SK-N-SH treated with all-trans-retinoic acid at 6 μM for 48 hours (cell line): ENCODE results near the gene VGLL2.

ENCODE experiments used
- ATAC-seq: fragments of 200-7000 bp; cut with Tn5 transposase; 3 replicates; pipeline ENCODE4 v1.9.1; 2020; ENCODE audit warnings: mild to moderate bottlenecking, moderate library complexity
- ARNTL ChIP-seq: fragments of 450-650 bp; formaldehyde crosslinking; IDR thresholded peaks from 2 replicates; pipeline ENCODE4 v1.5.0; 2020; ENCODE audit warnings: low read depth, mild to moderate bottlenecking, moderate library complexity, borderline replicate concordance
- BACH2 ChIP-seq: fragments of 250-450 bp; sonication (Bioruptor Pico); IDR thresholded peaks from 2 replicates; pipeline ENCODE4 v1.9.0; 2021; ENCODE audit warnings: mild to moderate bottlenecking, borderline replicate concordance
- CSDC2 ChIP-seq: fragments of 250-450 bp; sonication (Bioruptor Pico); IDR thresholded peaks from 2 replicates; pipeline ENCODE4 v1.5.0; 2020; ENCODE audit warnings: mild to moderate bottlenecking, moderate library complexity
- ESRRG ChIP-seq: fragments of 250-450 bp; sonication (Bioruptor Pico); IDR thresholded peaks from 2 replicates; pipeline ENCODE4 v1.6.1; 2021; ENCODE audit warnings: mild to moderate bottlenecking
- GLIS3 ChIP-seq: fragments of 250-450 bp; sonication (Bioruptor Pico); IDR thresholded peaks from 2 replicates; pipeline ENCODE4 v1.5.0; 2020; ENCODE audit warnings: mild to moderate bottlenecking, moderate library complexity
- ISL1 ChIP-seq: fragments of 250-450 bp; sonication (Bioruptor Pico); IDR thresholded peaks from 2 replicates; pipeline ENCODE4 v2.1.2; 2022; ENCODE audit warnings: mild to moderate bottlenecking, moderate library complexity
- PPARA ChIP-seq: fragments of 250-450 bp; sonication (Bioruptor Pico); IDR thresholded peaks from 2 replicates; pipeline ENCODE4 v1.5.0; 2020; ENCODE audit warnings: mild to moderate bottlenecking, borderline replicate concordance
- RARB ChIP-seq: fragments of 250-450 bp; sonication (Bioruptor Pico); IDR thresholded peaks from 2 replicates; pipeline ENCODE4 v1.8.0; 2021; ENCODE audit warnings: mild to moderate bottlenecking, moderate library complexity
- TCF4 ChIP-seq: fragments of 250-450 bp; sonication (Bioruptor Pico); IDR thresholded peaks from 2 replicates; pipeline ENCODE4 v1.8.0; 2021; ENCODE audit warnings: mild to moderate bottlenecking, moderate library complexity, borderline replicate concordance
- TOX ChIP-seq: fragments of 250-450 bp; sonication (Bioruptor Pico); IDR thresholded peaks from 2 replicates; pipeline ENCODE4 v1.8.0; 2021; ENCODE audit warnings: mild to moderate bottlenecking, moderate library complexity, borderline replicate concordance
- ZC3H10 ChIP-seq: fragments of 250-450 bp; sonication (Bioruptor Pico); IDR thresholded peaks from 2 replicates; pipeline ENCODE4 v1.5.1; 2021; ENCODE audit warnings: mild to moderate bottlenecking, moderate library complexity
- ZFP3 ChIP-seq: fragments of 250-450 bp; sonication (Bioruptor Pico); IDR thresholded peaks from 2 replicates; pipeline ENCODE4 v1.5.0; 2020; ENCODE audit warnings: mild to moderate bottlenecking, moderate library complexity
- ZFP30 ChIP-seq: fragments of 450-650 bp; formaldehyde crosslinking; IDR thresholded peaks from 2 replicates; pipeline ENCODE4 v1.5.0; 2022; ENCODE audit warnings: mild to moderate bottlenecking, moderate library complexity
- ZNF565 ChIP-seq: fragments of 450-650 bp; formaldehyde crosslinking; conservative IDR thresholded peaks from 2 replicates; pipeline ENCODE4 v1.5.0; 2020; ENCODE audit warnings: low read depth, mild to moderate bottlenecking, moderate library complexity
- ZNF70 ChIP-seq: fragments of 450-650 bp; formaldehyde crosslinking; IDR thresholded peaks from 2 replicates; pipeline ENCODE4 v1.5.0; 2020; ENCODE audit warnings: mild to moderate bottlenecking, moderate library complexity
- ZNF8 ChIP-seq: fragments of 450-650 bp; formaldehyde crosslinking; IDR thresholded peaks from 2 replicates; pipeline ENCODE4 v1.5.0; 2020; ENCODE audit warnings: mild to moderate bottlenecking, moderate library complexity
- TF ChIP-seq, protein P1 (sequence below): fragments of 250-450 bp; sonication (Bioruptor Pico); IDR thresholded peaks from 2 replicates; pipeline ENCODE4 v1.5.1; 2020; ENCODE audit warnings: low read depth, mild to moderate bottlenecking, moderate library complexity
- TF ChIP-seq, protein P2 (sequence below): fragments of 250-450 bp; sonication (Bioruptor Pico); IDR thresholded peaks from 2 replicates; pipeline ENCODE4 v1.8.0; 2020; ENCODE audit warnings: mild to moderate bottlenecking, moderate library complexity, borderline replicate concordance
- TF ChIP-seq, protein P3 (sequence below): fragments of 250-450 bp; sonication (Bioruptor Pico); IDR thresholded peaks from 2 replicates; pipeline ENCODE4 v1.5.0; 2020; ENCODE audit warnings: mild to moderate bottlenecking, moderate library complexity
- TF ChIP-seq, protein P4 (sequence below): fragments of 250-450 bp; sonication (Bioruptor Pico); IDR thresholded peaks from 2 replicates; pipeline ENCODE4 v1.5.1; 2021; ENCODE audit warnings: mild to moderate bottlenecking, moderate library complexity
- TF ChIP-seq, protein P5 (sequence below): fragments of 250-450 bp; sonication (Bioruptor Pico); IDR thresholded peaks from 2 replicates; pipeline ENCODE4 v1.8.0; 2021; ENCODE audit warnings: low read depth, mild to moderate bottlenecking, moderate library complexity, borderline replicate concordance

VGLL2 gene

DNA sequence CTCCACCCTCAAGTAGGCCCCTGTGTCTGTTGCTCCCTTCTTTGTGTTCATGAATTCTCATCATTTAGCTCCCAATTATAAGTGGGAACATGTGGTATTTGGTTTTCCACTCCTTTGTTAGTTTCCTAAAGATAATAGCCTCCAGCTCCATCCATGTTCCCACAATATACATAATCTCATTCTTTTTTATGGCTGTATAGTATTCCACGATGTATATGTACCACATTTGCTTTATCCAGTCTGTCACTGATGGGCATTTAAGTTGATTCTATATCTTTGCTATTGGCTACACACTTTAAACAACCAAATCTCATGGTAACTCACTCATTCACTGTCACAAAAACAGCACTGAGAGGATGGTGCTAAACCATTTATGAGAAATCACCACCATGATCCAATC, 35.5 kb upstream of the VGLL2 start:
- TF ChIP-seq TOX (no peak), ESRRG (no peak), ZC3H10 (CRISPR knock-in tag) (no peak), ZNF565 (CRISPR knock-in tag) (no peak), ZNF8 (no peak), ISL1 (CRISPR knock-in tag) (no peak), PPARA (CRISPR knock-in tag) (no peak), CSDC2 (no peak)
- TF ChIP-seq, protein P1, sequence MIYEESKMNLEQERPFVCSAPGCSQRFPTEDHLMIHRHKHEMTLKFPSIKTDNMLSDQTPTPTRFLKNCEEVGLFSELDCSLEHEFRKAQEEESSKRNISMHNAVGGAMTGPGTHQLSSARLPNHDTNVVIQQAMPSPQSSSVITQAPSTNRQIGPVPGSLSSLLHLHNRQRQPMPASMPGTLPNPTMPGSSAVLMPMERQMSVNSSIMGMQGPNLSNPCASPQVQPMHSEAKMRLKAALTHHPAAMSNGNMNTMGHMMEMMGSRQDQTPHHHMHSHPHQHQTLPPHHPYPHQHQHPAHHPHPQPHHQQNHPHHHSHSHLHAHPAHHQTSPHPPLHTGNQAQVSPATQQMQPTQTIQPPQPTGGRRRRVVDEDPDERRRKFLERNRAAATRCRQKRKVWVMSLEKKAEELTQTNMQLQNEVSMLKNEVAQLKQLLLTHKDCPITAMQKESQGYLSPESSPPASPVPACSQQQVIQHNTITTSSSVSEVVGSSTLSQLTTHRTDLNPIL (CRISPR knock-in tag) = no peak
- no peak for ATAC-seq

DNA sequence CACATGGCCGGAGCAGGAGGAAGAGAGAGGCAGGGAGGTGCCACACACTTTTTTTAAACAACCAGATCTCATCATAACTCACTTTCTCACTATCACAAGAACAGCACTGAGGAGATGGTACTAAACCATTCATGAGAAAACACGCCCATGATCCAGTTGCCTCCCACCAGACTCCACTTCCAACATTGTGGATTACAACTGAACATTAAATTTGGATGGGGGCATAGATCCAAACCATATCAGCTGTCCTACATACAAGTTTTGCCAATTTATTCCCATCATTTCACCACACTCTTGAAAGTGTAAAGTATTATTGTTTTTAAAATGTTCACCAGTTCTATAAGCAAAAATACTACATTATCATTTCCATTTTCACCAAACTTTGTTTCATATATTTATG, 33.9 kb upstream of the VGLL2 start:
- TF ChIP-seq BACH2 (CRISPR knock-in tag) = no peak
- TF ChIP-seq, protein P2, sequence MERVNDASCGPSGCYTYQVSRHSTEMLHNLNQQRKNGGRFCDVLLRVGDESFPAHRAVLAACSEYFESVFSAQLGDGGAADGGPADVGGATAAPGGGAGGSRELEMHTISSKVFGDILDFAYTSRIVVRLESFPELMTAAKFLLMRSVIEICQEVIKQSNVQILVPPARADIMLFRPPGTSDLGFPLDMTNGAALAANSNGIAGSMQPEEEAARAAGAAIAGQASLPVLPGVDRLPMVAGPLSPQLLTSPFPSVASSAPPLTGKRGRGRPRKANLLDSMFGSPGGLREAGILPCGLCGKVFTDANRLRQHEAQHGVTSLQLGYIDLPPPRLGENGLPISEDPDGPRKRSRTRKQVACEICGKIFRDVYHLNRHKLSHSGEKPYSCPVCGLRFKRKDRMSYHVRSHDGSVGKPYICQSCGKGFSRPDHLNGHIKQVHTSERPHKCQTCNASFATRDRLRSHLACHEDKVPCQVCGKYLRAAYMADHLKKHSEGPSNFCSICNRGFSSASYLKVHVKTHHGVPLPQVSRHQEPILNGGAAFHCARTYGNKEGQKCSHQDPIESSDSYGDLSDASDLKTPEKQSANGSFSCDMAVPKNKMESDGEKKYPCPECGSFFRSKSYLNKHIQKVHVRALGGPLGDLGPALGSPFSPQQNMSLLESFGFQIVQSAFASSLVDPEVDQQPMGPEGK (CRISPR knock-in tag) = no peak
- TF ChIP-seq ZC3H10 (CRISPR knock-in tag) = no peak
- TF ChIP-seq CSDC2 = no peak
- TF ChIP-seq ARNTL (CRISPR knock-in tag) = no peak
- TF ChIP-seq, protein P1 (CRISPR knock-in tag) = no peak
- no peak for TF ChIP-seq PPARA (CRISPR knock-in tag)
- TF ChIP-seq ESRRG = no peak
- TF ChIP-seq TOX = no peak
- no peak for TF ChIP-seq ZFP3
- TF ChIP-seq ISL1 (CRISPR knock-in tag) = no peak
- no peak for TF ChIP-seq RARB (CRISPR knock-in tag)
- TF ChIP-seq ZNF70 (CRISPR knock-in tag) = no peak
- TF ChIP-seq ZNF565 (CRISPR knock-in tag) = no peak
- TF ChIP-seq, protein P3, sequence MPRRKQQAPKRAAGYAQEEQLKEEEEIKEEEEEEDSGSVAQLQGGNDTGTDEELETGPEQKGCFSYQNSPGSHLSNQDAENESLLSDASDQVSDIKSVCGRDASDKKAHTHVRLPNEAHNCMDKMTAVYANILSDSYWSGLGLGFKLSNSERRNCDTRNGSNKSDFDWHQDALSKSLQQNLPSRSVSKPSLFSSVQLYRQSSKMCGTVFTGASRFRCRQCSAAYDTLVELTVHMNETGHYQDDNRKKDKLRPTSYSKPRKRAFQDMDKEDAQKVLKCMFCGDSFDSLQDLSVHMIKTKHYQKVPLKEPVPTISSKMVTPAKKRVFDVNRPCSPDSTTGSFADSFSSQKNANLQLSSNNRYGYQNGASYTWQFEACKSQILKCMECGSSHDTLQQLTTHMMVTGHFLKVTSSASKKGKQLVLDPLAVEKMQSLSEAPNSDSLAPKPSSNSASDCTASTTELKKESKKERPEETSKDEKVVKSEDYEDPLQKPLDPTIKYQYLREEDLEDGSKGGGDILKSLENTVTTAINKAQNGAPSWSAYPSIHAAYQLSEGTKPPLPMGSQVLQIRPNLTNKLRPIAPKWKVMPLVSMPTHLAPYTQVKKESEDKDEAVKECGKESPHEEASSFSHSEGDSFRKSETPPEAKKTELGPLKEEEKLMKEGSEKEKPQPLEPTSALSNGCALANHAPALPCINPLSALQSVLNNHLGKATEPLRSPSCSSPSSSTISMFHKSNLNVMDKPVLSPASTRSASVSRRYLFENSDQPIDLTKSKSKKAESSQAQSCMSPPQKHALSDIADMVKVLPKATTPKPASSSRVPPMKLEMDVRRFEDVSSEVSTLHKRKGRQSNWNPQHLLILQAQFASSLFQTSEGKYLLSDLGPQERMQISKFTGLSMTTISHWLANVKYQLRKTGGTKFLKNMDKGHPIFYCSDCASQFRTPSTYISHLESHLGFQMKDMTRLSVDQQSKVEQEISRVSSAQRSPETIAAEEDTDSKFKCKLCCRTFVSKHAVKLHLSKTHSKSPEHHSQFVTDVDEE (CRISPR knock-in tag) = no peak
- TF ChIP-seq ZNF8 = no peak
- no peak for TF ChIP-seq ZFP30 (CRISPR knock-in tag)
- TF ChIP-seq, protein P4, sequence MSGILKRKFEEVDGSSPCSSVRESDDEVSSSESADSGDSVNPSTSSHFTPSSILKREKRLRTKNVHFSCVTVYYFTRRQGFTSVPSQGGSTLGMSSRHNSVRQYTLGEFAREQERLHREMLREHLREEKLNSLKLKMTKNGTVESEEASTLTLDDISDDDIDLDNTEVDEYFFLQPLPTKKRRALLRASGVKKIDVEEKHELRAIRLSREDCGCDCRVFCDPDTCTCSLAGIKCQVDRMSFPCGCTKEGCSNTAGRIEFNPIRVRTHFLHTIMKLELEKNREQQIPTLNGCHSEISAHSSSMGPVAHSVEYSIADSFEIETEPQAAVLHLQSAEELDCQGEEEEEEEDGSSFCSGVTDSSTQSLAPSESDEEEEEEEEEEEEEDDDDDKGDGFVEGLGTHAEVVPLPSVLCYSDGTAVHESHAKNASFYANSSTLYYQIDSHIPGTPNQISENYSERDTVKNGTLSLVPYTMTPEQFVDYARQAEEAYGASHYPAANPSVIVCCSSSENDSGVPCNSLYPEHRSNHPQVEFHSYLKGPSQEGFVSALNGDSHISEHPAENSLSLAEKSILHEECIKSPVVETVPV (CRISPR knock-in tag) = no peak
- TF ChIP-seq, protein P5, sequence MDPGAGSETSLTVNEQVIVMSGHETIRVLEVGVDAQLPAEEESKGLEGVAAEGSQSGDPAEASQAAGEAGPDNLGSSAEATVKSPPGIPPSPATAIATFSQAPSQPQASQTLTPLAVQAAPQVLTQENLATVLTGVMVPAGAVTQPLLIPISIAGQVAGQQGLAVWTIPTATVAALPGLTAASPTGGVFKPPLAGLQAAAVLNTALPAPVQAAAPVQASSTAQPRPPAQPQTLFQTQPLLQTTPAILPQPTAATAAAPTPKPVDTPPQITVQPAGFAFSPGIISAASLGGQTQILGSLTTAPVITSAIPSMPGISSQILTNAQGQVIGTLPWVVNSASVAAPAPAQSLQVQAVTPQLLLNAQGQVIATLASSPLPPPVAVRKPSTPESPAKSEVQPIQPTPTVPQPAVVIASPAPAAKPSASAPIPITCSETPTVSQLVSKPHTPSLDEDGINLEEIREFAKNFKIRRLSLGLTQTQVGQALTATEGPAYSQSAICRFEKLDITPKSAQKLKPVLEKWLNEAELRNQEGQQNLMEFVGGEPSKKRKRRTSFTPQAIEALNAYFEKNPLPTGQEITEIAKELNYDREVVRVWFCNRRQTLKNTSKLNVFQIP (CRISPR knock-in tag) = no peak
- no peak for TF ChIP-seq GLIS3
- TF ChIP-seq, all 23 proteins: peak for 0
- no peak for ATAC-seq

DNA sequence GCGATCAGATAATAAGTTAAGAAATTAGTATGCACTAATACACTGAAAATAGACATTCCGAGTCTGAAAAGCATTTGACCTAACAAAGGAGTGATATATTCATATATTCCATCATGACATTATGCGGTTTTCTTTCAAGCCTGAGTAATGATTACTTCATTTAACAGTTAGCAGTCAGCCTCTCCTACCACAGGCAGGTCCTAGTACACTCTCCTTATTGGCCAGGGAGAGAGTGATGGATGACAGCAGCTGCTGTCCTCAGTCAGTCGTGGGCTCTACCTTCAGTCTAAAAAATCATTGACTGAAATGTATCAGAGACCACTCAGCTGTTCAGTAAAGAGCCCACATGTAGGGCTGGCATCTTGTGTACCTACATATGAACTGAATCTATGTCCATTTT, 33.2 kb upstream of the VGLL2 start:
- TF ChIP-seq ZNF70 (CRISPR knock-in tag) = no peak
- no peak for TF ChIP-seq ESRRG
- no peak for TF ChIP-seq TCF4 (CRISPR knock-in tag)
- no peak for TF ChIP-seq BACH2 (CRISPR knock-in tag)
- no peak for TF ChIP-seq ZFP30 (CRISPR knock-in tag)
- TF ChIP-seq, protein P5 (CRISPR knock-in tag) = no peak
- no peak for TF ChIP-seq ZNF565 (CRISPR knock-in tag)
- TF ChIP-seq ZFP3 = no peak
- TF ChIP-seq TOX = no peak
- TF ChIP-seq, protein P1 (CRISPR knock-in tag) = no peak
- TF ChIP-seq ZNF8 = no peak
- no peak for TF ChIP-seq ZC3H10 (CRISPR knock-in tag)
- TF ChIP-seq, all 23 proteins: peak for 0
- no peak for ATAC-seq
